Activated T-helper 1 cell treated with Interleukin-2 at 50 U/mL for 16 hours (primary cell): ENCODE results near the gene TMEM140.

ENCODE experiments used
- DNase-seq: peaks from one replicate; pipeline ENCODE4 v3.0.0-alpha.2; 2020; ENCODE audit warnings: low read depth

TMEM140 gene

GRCh38 chr7:135174941-135175340 is 27.1 kb downstream of the TMEM140 start:
- DNase-seq: no peak

DNA sequence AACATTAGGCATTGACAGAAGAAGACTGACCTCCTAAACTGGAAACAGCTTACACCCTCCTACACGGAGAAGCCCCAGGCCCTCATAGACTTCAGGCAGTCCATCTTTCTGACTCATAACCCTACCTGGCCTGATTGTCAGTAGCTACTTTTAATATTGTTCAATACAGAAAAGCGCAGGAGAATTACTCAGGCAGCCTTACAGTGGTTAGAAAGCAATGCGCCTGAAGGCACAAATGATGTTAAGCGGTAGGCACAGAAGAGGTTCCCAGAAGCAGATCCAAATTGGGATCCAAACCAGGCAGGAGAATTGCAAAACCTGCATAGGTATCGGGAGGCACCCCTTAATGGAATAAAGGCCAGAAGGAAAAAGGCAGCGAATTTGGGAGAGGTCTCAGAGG is 28.1 kb downstream of the TMEM140 start:
- no peak for DNase-seq

GRCh38 chr7:135177028-135177696 is 29.3 kb downstream of the TMEM140 start:
- no peak for DNase-seq

DNA sequence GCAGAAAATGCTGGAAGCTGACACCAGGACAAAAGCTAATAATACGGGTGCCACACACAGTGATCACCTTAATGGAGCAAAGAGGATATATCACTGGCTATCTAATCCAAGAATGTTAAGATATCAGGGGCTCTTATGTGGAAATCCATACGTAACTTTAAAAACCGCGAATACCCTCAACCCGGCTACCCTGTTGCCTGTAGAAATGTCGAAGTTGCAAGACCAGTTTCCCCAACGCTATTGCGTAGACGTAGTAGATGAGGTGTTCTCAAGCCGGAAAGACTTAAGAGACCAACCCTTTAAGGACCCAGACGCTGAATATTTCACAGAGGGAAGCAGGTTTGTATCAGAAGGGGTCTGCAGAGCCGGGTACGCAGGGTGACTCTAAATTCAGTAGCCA is 30.5 kb downstream of the TMEM140 start:
- DNase-seq: no peak

DNA sequence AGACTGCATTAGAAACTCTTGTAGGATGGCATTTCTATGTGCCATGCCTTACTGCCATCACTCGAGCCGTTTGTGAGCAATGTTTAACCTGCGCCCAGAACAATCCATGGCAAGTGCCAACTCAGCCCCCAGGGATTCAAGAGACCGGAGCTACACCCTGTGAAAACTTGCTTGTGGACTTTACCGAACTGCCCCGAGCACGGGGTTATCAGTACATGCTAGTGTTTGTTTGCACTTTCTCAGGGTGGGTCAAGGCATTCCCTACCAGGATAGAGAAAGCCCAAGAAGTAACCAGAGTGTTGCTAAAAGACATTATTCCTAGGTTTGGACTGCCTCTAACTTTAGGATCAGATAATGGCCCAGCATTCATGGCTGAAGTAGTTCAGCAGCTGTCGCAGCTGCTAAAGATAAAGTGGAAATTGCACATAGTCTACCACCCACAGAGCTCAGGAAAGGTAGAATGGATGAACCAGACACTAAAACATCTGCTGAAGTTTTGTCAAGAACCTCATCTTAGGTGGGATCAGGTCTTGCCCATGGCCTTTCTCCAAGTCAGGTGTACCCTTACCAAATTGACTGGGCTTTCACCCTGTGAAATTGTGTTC is 31.6 kb downstream of the TMEM140 start:
- no peak for DNase-seq

GRCh38 chr7:135180122-135180521 is 32.2 kb downstream of the TMEM140 start:
- DNase-seq: no peak

- DNase-seq: no peak
Measured at GRCh38 chr7:135181261-135181928, 33.5 kb downstream of the TMEM140 start.

DNA sequence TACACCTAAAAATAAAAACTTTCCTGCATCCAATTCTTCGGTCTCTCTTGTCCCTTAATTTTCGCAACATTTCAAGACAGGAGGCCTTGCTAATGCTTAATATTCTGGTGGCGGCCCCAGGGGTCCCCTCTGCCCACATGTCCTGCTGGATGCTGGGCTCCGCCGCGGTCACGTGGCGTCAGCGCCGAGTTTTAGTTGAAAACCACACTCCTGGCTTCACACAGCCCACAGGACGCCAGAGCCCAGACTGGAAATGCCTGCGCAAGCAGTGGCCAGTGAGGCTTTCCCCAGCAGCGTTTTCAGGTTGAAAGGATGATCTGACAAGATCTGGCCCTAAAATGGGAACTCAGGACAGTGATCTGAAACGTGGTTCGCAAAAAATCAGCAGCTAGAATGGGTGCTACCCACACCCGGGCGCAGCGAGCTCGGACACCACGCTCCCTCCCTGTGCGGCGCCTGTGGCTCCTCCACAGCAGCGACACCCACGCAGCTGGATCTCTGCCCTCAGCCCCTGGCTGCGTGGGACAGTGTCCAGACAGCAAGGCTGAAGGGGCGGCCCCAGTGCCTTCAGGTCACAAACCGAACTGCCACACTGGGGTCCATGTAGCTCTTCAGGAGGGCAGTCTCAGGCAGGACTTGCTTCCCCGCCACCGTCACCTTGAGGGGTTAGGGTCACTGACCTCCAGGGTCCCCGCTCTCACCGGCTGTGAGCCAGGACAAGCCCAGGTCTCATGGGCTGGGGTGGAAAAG is 34.2 kb downstream of the TMEM140 start:
- DNase-seq: no peak

GRCh38 chr7:135183478-135183877 is 35.6 kb downstream of the TMEM140 start:
- no peak for DNase-seq

DNA sequence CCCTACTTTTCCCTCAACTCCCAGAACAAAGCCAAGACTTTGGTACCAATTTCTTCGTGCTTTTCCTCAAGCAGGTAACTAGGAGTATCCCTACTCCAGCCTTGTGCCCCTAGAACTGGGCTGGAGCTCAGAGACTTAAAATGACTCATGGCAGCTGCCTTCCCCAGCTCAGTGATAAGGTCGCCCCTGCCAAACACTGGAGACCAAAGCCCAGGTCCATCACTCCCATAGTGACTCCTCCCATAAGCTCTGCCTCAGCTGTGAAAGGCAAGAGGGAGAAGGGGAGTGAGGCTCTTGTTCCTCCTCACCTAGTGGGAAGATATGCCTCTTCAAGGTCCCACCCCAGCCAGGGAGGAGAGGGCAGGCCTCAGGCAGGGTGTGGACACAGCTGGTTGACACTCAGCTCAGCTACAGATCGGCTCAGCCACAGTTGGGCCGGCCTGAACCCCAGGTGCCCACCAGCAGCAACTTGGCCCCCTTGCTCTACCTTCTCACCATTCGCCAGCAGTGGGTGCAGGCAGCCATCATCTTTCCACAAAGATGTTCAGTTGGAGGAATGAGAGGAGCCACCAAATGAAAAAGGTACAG is 36.5 kb downstream of the TMEM140 start:
- no peak for DNase-seq

DNA sequence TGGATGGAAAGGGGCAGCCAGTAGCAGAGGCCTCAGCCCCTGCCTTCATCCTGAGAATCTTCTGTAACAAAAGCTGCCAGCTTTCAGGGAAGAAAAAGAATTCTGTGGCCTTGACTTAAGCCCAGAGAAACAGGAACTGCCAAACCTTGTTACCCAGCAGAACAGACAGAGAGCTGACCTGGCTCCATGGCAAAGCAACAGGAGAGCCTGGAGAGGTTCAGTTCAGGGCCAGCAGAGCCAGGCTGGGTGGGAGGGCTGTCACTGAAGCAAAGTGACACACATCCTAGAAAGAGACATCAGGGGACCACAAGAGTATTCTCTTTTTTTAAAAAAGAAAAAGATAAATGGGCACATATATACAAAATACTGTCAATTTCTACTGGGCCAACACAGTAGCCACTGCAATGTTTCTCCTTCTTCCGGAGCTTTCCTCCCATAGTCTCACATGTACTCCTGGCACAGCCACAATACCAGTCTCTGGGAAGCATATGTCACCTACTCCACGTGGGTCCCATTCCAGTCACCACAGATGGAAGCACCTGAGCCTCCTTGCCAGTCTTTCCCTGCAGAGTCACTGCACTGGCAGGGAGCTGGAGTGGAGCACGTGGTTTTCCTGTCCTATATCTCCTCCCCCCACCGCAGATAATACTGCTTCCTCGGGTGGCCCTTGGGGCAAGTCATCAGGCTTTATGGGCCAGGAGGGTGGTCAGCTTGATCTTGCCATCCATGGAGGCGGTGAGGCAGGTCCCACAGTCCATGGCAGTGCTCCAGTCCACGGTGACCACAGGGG is 37.8 kb downstream of the TMEM140 start:
- DNase-seq: no peak

DNA sequence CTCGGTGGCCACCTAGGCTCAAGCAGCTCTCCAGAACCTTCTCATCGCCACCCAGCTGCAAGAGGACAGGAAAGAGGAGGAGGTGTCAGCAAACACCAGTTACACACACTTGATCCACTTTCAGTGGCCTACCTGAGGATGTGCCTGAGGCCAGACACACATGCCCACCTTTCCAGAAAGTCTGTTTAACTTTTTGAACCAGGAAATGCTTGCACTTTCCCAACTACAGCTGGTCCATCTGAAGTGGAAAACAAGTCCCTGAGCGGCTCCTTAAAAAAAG is 38.3 kb downstream of the TMEM140 start:
- DNase-seq: no peak

DNA sequence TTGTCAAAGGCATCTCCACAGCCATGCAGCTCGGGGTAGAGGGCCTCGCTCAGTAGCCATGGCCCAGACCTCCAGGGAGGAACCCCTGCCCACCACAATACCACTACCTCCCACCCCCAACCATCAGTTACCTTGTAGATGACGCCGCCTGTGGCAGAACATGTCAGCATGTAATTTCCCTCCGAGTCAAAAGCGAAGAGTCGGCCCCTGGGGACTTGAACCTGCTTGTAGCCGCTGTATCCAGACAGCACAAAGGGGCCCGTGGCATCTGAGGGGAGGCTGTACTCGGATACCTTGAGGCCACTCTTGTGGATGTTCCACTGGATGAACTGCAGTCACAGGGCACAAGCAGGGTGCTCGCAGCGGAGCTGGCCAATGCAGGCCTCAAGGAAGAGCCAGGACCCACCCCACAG is 39.0 kb downstream of the TMEM140 start:
- no peak for DNase-seq

- no peak for DNase-seq
Measured at GRCh38 chr7:135188298-135188984, 40.6 kb downstream of the TMEM140 start.

DNA sequence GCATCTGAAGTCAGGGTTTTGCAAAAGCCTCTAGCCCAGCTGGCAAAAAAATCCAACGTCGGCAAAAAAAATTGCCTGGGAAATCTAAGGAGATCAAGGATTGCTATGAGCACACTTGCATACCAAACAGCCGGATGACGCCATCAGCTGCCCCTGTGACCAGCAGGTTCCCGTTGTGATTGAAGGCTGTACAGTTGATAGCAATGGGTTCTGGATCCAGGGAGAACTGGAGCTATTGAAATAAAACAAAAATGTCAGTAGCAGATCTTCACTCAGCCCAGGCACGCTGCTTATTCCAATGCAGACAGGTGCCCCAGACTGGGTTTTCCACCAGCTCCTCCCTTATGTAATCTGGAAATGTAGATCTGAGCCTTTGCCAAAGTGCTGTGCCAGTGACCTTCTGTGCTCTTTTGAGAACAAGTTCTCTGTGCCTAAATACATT is 41.4 kb downstream of the TMEM140 start:
- DNase-seq: no peak

GRCh38 chr7:135189961-135190360 is 42.1 kb downstream of the TMEM140 start:
- no peak for DNase-seq

- no peak for DNase-seq
Measured at GRCh38 chr7:135190703-135191102, 42.8 kb downstream of the TMEM140 start.

- DNase-seq: no peak
Measured at GRCh38 chr7:135192914-135193536, 45.2 kb downstream of the TMEM140 start.

DNA sequence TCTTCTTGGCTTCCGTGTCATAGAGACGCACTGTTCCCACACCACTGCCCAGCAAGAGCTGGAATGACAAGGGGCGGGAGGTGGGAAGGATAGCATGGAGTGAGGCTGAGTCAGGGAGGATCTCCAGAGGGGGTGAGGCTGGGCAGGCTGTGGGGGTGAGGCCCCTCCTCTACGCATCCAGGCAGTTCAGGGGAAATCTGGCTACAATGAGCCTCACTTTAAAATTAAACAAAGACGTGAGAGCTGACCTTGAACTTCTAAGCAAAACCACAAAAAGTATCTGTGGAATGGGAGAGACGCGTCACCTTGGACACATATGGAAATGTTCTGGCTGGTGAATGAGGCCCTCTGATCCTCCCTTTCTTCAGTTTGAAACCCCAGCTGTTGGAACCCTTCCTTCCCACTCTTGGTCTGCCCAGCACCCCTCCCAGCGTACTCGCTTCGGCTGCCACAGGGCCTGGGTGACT is 45.8 kb downstream of the TMEM140 start:
- no peak for DNase-seq

DNA sequence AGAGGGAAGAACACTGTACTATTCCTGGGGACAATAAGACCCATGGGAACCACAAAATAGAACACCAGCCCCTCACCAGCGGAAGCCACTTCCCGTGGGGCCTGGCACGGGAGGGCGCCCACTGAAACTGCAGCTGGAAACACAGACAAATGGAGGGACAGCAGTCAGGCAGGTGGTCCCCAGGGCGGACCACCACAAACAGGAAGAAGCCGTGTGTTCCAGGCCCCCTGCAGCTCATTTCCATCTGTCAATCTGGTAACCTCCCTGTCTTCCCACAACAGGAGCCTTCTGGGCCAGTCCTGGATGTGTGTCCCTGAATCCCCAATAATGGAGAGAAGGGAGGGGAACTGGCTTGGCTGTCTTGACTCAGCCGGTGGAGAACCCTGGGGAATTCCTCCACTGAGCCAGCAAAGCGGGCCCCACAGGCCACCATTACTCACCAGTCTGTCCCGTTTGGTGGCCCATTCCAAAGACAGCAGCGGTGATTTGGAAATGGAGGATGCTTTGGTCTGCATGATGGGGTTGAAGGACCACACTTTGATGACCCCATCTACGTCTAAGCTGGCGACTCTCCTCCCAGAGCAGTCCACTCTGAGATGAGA is 46.7 kb downstream of the TMEM140 start:
- DNase-seq: no peak
